ENCODE measurements around the gene CYTL1. TPM values are rescaled to one million over a fixed set of nuclear protein-coding genes. Genes with fewer than 3 reads are reported as not detected.
A peak's percentile ranks its signal among the peaks of the same experiment; 100 is the strongest.

CYTL1 gene
- total RNA-seq, 1 donor from 2014 or later, result 6.9 TPM

DNA sequence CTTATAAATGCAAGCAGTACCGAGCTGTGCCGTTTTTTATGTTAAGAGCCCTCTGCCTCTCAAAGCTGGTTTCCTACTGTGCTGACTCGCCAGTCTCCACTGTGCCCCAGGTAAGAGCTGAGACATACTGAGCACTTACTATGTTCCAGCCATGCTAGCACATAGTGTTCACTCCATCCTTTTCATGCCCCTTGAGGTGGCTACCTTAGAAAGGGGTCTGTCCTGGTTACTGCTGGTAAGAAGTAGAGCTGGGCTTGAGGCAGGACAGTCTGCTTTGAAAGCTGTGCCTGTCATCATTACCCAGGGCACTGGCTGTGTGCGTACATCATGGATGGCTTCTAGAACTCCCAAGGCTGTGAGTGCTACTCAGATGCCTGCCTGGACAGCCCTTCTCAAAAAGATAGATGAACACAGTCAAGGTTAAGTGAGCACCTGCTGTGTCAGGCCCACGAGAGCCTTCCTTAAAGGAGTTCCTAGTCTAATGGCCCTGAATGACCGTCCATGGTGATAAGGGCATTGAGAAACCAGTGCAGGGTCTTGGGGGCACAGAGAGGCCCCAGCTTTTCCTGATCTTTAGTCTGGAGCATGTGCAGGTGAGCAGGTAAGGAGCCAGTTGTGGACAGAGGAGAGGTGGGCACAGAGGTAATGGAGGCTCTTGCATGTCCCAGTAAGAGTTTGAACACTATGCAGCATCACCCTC lies 33.6 kb upstream of the CYTL1 start:
- Mint-ChIP-seq H3K4me1 (ENCODE audit: unreplicated experiment) (peaks cover 9% of the 10 kb centered on the region), H3K36me3 (no peaks in the 10 kb centered on the region), H3K9me3 (no peaks in the 10 kb centered on the region), H3K4me3 (peak overlapping the region; percentile 94), H3K27ac (no peak overlapping the region), H3K27me3 (peaks cover 72% of the 10 kb centered on the region)
- DNase-seq (ENCODE audit: extremely low spot score, unreplicated experiment), result no peak
- TF ChIP-seq, protein P1, sequence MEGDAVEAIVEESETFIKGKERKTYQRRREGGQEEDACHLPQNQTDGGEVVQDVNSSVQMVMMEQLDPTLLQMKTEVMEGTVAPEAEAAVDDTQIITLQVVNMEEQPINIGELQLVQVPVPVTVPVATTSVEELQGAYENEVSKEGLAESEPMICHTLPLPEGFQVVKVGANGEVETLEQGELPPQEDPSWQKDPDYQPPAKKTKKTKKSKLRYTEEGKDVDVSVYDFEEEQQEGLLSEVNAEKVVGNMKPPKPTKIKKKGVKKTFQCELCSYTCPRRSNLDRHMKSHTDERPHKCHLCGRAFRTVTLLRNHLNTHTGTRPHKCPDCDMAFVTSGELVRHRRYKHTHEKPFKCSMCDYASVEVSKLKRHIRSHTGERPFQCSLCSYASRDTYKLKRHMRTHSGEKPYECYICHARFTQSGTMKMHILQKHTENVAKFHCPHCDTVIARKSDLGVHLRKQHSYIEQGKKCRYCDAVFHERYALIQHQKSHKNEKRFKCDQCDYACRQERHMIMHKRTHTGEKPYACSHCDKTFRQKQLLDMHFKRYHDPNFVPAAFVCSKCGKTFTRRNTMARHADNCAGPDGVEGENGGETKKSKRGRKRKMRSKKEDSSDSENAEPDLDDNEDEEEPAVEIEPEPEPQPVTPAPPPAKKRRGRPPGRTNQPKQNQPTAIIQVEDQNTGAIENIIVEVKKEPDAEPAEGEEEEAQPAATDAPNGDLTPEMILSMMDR (conservative IDR thresholded peaks at IDR 0.05), result no peak

DNA sequence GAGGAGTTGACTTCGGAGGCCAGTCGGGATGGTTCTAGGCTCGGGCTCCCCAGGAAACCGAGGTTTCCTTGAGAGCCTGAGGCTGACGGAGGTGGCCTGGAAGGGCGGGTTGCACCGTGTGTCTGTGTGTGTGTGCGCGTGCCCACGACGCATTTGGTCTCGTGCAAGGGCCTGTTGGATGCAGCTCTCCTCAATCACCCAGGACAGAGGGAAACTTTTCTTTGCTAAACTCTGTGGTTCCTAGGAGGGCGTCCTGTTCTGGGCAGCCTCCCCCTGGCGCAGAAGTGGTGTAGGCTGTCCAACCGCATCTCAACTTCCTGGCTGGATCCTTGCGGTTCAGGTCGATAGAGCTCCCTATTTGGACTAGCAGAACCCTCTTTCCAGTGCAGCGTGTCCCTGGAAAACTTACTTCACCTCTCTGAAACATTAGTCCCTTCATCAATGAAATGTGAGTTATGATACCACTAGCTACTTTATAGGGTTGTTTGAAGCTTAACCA lies 33.0 kb upstream of the CYTL1 start:
- H3K9me3 Mint-ChIP-seq, result no peaks in the 10 kb centered on the region
- TF ChIP-seq, protein P1 (conservative IDR thresholded peaks at IDR 0.05), result no peak
- no peak for DNase-seq (ENCODE audit: extremely low spot score, unreplicated experiment)
- peak overlapping the region; percentile 94 for H3K4me3 Mint-ChIP-seq
- H3K36me3 Mint-ChIP-seq, result no peaks in the 10 kb centered on the region
- no peak overlapping the region for H3K27ac Mint-ChIP-seq
- peaks cover 9% of the 10 kb centered on the region for H3K4me1 Mint-ChIP-seq (ENCODE audit: unreplicated experiment)
- peaks cover 71% of the 10 kb centered on the region for H3K27me3 Mint-ChIP-seq

DNA sequence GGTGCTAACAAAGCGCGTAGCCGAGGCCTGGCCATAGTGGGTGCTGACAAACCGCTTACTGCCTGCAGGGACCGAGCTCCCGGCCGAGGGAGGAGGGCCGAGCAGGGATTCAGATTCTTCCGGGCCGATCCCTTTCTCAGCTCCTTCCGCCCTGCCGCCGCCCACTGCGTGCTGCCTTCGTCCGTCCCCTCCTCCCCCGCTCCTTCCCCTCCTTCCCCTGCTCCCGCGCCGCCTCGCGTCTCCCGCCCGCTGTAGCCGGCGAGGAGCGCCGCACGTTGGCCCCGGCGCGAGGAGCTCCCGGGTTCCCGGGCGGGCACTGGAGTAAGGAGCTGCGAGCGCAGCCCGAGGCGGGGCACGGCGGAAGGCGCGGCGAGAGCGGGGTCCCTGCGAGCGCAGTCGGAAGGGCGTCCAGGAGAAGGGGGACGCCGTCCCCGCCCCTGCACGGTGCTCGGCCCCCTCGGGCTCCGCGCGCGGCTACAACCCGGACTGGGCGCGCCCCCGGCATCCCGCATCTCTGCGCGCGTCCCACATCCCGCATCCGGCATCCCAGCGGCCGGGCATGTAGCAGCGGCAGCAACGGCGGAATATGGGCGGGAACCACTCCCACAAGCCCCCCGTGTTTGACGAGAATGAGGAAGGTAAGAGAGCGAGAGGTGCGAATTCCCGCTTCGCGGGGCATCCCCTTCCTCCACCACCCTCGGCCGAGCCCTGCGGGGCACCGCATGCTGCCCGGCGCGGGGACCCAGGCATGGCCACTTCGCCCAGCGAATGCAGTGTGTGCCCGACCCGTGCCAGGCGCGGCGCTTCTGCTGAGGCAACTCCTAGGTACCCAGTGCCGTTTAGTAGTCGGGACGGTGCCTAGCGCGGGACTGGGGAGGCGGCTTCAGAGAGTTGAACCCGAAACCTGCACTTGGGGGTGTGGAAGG lies 32.3 kb upstream of the CYTL1 start, which contains the start of gene STK32B:
STK32B (plus strand) TSS at position 203 of the 926 bp plus-strand sequence.
- Mint-ChIP-seq H3K4me1 (ENCODE audit: unreplicated experiment) (peaks cover 9% of the 10 kb centered on the region), H3K27me3 (peaks cover 68% of the 10 kb centered on the region), H3K4me3 (peak within 1 kb of the TSS; percentile 94), H3K9me3 (no peaks in the 10 kb centered on the region), H3K36me3 (no peaks in the 10 kb centered on the region), H3K27ac (peak within 1 kb of the TSS; percentile 74)
- DNase-seq (ENCODE audit: extremely low spot score, unreplicated experiment), result peak; percentile 76
- TF ChIP-seq, protein P1 (conservative IDR thresholded peaks at IDR 0.05), result no peak

DNA sequence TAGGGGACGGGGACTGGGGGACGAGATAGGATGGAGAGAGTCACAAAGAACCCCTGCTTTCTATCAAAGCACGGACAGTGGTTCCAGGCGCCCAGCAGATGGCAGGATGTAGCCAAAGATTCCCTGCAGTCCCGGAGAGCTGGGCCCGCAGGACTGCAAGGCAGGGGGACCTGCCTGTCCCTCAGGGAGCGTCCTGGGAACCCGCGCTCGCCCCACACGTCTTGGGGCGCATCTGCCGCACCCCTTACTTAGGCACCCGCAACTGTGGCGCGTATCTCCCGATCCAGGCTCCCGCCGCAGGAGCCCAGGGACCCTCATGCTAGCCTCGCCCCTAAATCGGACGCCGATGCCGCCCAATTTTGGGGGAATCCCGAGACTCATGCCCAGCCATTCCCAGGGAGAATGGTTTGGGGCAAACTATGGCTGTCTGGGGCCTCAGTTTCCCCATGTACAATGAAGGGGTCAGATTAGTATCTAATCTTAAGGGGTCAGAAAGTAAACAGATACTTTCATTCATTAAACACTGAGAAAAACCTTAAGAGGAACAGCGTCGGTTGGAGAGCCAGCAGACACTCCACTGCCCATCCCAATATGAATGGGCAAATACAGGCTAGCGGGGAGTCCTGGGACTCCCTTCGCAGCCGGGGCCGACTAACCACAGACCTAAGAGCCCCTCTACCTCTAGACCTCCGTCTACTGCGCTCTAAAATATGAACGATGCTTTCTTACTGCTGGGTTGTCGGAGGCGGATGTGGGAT lies 31.4 kb upstream of the CYTL1 start:
- peak overlapping the region; percentile 74 for H3K27ac Mint-ChIP-seq
- TF ChIP-seq, protein P1 (conservative IDR thresholded peaks at IDR 0.05), result peak; percentile 86
- no peaks in the 10 kb centered on the region for H3K36me3 Mint-ChIP-seq
- H3K4me3 Mint-ChIP-seq, result peak overlapping the region; percentile 94
- H3K9me3 Mint-ChIP-seq, result no peaks in the 10 kb centered on the region
- DNase-seq (ENCODE audit: extremely low spot score, unreplicated experiment), result peak; percentile 81
- peaks cover 66% of the 10 kb centered on the region for H3K27me3 Mint-ChIP-seq
- H3K4me1 Mint-ChIP-seq (ENCODE audit: unreplicated experiment), result peaks cover 9% of the 10 kb centered on the region

DNA sequence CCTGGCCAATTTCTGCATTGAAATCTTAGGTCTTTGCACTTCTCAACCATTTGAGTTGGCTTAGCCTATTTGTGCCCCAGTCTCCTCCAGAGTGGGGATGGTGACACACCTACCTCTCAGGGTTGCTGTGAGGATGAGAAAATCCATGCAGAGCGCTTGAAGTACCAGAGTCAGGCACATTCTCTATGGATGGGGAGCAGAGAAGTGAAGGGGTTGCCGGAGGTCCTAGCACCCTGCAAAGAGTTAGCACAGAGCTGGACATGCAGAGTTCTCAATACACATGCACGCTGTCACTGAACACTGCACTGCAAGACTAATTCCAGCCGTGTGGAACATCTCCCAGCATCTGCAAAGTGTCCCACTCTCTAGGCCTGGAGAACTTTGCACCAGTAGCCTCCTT lies 29.5 kb upstream of the CYTL1 start:
- H3K4me3 Mint-ChIP-seq, result no peak overlapping the region
- H3K27ac Mint-ChIP-seq, result no peak overlapping the region
- H3K27me3 Mint-ChIP-seq, result peaks cover 71% of the 10 kb centered on the region
- DNase-seq (ENCODE audit: extremely low spot score, unreplicated experiment), result peak; percentile 25
- no peaks in the 10 kb centered on the region for H3K36me3 Mint-ChIP-seq
- peaks cover 9% of the 10 kb centered on the region for H3K4me1 Mint-ChIP-seq (ENCODE audit: unreplicated experiment)
- H3K9me3 Mint-ChIP-seq, result no peaks in the 10 kb centered on the region
- TF ChIP-seq, protein P1 (conservative IDR thresholded peaks at IDR 0.05), result no peak

Measured in type B pancreatic cell (in vitro differentiated cells).